ENCODE data around the gene NKX6-2.

The NKX6-2 gene

DNA sequence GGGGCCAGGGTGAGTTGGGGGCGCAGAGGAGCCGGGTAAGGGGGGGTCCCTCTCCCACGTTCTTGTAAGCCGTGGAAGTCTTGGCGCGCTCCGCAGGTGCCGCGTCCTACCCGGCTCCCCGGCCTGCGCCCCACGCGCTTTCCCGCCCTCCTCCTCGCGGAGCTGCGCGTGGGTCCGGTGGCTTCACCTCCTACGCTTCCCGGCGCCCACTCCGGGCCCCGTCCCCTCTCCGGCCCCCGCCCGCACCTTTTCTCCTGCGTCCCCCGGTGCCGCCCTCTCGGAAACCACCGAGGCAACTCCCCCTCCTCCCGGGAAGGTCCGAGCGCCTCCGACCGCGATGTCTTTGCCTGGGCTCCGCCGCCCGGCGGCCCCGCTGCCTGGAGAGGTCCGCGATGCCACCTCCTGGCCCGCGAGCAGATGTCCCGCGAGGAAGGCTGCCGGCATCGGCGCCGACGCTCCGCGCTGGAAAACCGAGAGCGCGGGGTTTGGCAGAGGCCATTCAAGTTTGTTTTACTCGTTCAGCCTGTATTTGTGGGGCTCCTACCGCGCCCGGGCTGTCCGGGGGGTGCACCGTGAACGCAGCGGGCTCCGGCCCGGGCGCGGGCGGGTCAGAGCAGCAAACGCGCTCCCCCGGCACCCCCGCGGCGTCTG lies 2.4 kb upstream of the NKX6-2 start (continued):
- TF ChIP-seq, protein P1, sequence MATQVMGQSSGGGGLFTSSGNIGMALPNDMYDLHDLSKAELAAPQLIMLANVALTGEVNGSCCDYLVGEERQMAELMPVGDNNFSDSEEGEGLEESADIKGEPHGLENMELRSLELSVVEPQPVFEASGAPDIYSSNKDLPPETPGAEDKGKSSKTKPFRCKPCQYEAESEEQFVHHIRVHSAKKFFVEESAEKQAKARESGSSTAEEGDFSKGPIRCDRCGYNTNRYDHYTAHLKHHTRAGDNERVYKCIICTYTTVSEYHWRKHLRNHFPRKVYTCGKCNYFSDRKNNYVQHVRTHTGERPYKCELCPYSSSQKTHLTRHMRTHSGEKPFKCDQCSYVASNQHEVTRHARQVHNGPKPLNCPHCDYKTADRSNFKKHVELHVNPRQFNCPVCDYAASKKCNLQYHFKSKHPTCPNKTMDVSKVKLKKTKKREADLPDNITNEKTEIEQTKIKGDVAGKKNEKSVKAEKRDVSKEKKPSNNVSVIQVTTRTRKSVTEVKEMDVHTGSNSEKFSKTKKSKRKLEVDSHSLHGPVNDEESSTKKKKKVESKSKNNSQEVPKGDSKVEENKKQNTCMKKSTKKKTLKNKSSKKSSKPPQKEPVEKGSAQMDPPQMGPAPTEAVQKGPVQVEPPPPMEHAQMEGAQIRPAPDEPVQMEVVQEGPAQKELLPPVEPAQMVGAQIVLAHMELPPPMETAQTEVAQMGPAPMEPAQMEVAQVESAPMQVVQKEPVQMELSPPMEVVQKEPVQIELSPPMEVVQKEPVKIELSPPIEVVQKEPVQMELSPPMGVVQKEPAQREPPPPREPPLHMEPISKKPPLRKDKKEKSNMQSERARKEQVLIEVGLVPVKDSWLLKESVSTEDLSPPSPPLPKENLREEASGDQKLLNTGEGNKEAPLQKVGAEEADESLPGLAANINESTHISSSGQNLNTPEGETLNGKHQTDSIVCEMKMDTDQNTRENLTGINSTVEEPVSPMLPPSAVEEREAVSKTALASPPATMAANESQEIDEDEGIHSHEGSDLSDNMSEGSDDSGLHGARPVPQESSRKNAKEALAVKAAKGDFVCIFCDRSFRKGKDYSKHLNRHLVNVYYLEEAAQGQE (tag by site-specific recombination; IDR thresholded peaks at IDR 0.05), result no peak
- TF ChIP-seq ZBTB7A (tag by site-specific recombination; IDR thresholded peaks at IDR 0.05; ENCODE audit: low read depth), result no peak
- TF ChIP-seq, protein P2, sequence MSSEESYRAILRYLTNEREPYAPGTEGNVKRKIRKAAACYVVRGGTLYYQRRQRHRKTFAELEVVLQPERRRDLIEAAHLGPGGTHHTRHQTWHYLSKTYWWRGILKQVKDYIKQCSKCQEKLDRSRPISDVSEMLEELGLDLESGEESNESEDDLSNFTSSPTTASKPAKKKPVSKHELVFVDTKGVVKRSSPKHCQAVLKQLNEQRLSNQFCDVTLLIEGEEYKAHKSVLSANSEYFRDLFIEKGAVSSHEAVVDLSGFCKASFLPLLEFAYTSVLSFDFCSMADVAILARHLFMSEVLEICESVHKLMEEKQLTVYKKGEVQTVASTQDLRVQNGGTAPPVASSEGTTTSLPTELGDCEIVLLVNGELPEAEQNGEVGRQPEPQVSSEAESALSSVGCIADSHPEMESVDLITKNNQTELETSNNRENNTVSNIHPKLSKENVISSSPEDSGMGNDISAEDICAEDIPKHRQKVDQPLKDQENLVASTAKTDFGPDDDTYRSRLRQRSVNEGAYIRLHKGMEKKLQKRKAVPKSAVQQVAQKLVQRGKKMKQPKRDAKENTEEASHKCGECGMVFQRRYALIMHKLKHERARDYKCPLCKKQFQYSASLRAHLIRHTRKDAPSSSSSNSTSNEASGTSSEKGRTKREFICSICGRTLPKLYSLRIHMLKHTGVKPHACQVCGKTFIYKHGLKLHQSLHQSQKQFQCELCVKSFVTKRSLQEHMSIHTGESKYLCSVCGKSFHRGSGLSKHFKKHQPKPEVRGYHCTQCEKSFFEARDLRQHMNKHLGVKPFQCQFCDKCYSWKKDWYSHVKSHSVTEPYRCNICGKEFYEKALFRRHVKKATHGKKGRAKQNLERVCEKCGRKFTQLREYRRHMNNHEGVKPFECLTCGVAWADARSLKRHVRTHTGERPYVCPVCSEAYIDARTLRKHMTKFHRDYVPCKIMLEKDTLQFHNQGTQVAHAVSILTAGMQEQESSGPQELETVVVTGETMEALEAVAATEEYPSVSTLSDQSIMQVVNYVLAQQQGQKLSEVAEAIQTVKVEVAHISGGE (tag by site-specific recombination; conservative IDR thresholded peaks at IDR 0.05; ENCODE audit: low read depth), result no peak
- no peak for TF ChIP-seq ZNF624 (tag by site-specific recombination; IDR thresholded peaks at IDR 0.05)
- TF ChIP-seq, protein P3, sequence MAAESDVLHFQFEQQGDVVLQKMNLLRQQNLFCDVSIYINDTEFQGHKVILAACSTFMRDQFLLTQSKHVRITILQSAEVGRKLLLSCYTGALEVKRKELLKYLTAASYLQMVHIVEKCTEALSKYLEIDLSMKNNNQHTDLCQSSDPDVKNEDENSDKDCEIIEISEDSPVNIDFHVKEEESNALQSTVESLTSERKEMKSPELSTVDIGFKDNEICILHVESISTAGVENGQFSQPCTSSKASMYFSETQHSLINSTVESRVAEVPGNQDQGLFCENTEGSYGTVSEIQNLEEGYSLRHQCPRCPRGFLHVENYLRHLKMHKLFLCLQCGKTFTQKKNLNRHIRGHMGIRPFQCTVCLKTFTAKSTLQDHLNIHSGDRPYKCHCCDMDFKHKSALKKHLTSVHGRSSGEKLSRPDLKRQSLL (tag by site-specific recombination; IDR thresholded peaks at IDR 0.05), result no peak
- TF ChIP-seq, protein P4, sequence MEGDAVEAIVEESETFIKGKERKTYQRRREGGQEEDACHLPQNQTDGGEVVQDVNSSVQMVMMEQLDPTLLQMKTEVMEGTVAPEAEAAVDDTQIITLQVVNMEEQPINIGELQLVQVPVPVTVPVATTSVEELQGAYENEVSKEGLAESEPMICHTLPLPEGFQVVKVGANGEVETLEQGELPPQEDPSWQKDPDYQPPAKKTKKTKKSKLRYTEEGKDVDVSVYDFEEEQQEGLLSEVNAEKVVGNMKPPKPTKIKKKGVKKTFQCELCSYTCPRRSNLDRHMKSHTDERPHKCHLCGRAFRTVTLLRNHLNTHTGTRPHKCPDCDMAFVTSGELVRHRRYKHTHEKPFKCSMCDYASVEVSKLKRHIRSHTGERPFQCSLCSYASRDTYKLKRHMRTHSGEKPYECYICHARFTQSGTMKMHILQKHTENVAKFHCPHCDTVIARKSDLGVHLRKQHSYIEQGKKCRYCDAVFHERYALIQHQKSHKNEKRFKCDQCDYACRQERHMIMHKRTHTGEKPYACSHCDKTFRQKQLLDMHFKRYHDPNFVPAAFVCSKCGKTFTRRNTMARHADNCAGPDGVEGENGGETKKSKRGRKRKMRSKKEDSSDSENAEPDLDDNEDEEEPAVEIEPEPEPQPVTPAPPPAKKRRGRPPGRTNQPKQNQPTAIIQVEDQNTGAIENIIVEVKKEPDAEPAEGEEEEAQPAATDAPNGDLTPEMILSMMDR (tag by site-specific recombination; IDR thresholded peaks at IDR 0.05), result peak; percentile 47; the same call in 1 of the 2 replicates
- peak; percentile 10; the same call in 1 of the 2 replicates for TF ChIP-seq KLF8 (tag by site-specific recombination; IDR thresholded peaks at IDR 0.05)
- TF ChIP-seq ZNF24 (tag by site-specific recombination; IDR thresholded peaks at IDR 0.05), result no peak
- TF ChIP-seq ZNF394 (tag by site-specific recombination; IDR thresholded peaks at IDR 0.05; ENCODE audit: borderline replicate concordance), result no peak
- TF ChIP-seq ZNF747 (tag by site-specific recombination; IDR thresholded peaks at IDR 0.05), result no peak
- TF ChIP-seq MEIS1 (CRISPR knock-in tag; IDR thresholded peaks at IDR 0.05; ENCODE audit: borderline replicate concordance), result no peak
- TF ChIP-seq, protein P5, sequence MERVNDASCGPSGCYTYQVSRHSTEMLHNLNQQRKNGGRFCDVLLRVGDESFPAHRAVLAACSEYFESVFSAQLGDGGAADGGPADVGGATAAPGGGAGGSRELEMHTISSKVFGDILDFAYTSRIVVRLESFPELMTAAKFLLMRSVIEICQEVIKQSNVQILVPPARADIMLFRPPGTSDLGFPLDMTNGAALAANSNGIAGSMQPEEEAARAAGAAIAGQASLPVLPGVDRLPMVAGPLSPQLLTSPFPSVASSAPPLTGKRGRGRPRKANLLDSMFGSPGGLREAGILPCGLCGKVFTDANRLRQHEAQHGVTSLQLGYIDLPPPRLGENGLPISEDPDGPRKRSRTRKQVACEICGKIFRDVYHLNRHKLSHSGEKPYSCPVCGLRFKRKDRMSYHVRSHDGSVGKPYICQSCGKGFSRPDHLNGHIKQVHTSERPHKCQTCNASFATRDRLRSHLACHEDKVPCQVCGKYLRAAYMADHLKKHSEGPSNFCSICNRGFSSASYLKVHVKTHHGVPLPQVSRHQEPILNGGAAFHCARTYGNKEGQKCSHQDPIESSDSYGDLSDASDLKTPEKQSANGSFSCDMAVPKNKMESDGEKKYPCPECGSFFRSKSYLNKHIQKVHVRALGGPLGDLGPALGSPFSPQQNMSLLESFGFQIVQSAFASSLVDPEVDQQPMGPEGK (tag by site-specific recombination; IDR thresholded peaks at IDR 0.05), result peak; percentile 77; the same call in 1 of the 2 replicates
- TF ChIP-seq, protein P6, sequence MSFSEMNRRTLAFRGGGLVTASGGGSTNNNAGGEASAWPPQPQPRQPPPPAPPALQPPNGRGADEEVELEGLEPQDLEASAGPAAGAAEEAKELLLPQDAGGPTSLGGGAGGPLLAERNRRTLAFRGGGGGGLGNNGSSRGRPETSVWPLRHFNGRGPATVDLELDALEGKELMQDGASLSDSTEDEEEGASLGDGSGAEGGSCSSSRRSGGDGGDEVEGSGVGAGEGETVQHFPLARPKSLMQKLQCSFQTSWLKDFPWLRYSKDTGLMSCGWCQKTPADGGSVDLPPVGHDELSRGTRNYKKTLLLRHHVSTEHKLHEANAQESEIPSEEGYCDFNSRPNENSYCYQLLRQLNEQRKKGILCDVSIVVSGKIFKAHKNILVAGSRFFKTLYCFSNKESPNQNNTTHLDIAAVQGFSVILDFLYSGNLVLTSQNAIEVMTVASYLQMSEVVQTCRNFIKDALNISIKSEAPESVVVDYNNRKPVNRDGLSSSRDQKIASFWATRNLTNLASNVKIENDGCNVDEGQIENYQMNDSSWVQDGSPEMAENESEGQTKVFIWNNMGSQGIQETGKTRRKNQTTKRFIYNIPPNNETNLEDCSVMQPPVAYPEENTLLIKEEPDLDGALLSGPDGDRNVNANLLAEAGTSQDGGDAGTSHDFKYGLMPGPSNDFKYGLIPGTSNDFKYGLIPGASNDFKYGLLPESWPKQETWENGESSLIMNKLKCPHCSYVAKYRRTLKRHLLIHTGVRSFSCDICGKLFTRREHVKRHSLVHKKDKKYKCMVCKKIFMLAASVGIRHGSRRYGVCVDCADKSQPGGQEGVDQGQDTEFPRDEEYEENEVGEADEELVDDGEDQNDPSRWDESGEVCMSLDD (tag by site-specific recombination; IDR thresholded peaks at IDR 0.05), result peak; percentile 77
- no peak for TF ChIP-seq ZNF214 (tag by site-specific recombination; IDR thresholded peaks at IDR 0.05; ENCODE audit: borderline replicate concordance)
- TF ChIP-seq ZNF701 (tag by site-specific recombination; IDR thresholded peaks at IDR 0.05), result no peak
- no peak for TF ChIP-seq ZNF670 (tag by site-specific recombination; IDR thresholded peaks at IDR 0.05; ENCODE audit: low read depth)
- TF ChIP-seq ZFP37 (tag by site-specific recombination; IDR thresholded peaks at IDR 0.05), result no peak
- TF ChIP-seq SP7 (tag by site-specific recombination; IDR thresholded peaks at IDR 0.05), result no peak
- no peak for TF ChIP-seq ZNF530 (tag by site-specific recombination; IDR thresholded peaks at IDR 0.05; ENCODE audit: low read depth)
- TF ChIP-seq, protein P7, sequence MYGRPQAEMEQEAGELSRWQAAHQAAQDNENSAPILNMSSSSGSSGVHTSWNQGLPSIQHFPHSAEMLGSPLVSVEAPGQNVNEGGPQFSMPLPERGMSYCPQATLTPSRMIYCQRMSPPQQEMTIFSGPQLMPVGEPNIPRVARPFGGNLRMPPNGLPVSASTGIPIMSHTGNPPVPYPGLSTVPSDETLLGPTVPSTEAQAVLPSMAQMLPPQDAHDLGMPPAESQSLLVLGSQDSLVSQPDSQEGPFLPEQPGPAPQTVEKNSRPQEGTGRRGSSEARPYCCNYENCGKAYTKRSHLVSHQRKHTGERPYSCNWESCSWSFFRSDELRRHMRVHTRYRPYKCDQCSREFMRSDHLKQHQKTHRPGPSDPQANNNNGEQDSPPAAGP (tag by site-specific recombination; IDR thresholded peaks at IDR 0.05), result 0 out of 2 replicates have a peak, but pooled peaks have one; percentile 6
- TF ChIP-seq, protein P8, sequence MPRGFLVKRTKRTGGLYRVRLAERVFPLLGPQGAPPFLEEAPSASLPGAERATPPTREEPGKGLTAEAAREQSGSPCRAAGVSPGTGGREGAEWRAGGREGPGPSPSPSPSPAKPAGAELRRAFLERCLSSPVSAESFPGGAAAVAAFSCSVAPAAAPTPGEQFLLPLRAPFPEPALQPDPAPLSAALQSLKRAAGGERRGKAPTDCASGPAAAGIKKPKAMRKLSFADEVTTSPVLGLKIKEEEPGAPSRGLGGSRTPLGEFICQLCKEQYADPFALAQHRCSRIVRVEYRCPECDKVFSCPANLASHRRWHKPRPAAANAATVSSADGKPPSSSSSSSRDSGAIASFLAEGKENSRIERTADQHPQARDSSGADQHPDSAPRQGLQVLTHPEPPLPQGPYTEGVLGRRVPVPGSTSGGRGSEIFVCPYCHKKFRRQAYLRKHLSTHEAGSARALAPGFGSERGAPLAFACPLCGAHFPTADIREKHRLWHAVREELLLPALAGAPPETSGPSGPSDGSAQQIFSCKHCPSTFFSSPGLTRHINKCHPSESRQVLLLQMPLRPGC (tag by site-specific recombination; IDR thresholded peaks at IDR 0.05), result no peak

Data from HEK293 (cell line).